Hematopoietic multipotent progenitor cell treated with erythropoietin and hydrocortisone succinate and interleukin-3 and kit ligand, for 6 days (in vitro differentiated cells): ENCODE measurements around the gene CD101.

Source experiments
- DNase-seq: peaks from one replicate; pipeline ENCODE4 v3.0.0-alpha.2; 2015

CD101 gene

DNA sequence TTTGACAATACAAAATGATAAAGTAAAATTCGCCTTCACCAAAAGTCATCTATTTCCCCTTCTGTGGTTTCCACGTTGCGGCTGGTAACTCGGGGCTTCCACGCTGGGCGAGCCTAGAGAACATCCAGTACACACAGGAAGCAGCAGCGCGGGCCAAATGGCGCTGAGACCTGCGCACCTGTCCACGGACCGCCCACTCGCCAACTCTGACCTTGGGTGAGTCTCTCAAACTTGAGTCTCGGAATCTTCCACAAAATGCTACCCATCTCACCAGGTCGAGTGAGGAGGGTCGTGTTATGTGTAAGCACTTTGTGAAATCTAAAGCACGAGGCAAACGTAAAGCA lies 57.7 kb downstream of the CD101 start:
- DNase-seq: peak; percentile 81

DNA sequence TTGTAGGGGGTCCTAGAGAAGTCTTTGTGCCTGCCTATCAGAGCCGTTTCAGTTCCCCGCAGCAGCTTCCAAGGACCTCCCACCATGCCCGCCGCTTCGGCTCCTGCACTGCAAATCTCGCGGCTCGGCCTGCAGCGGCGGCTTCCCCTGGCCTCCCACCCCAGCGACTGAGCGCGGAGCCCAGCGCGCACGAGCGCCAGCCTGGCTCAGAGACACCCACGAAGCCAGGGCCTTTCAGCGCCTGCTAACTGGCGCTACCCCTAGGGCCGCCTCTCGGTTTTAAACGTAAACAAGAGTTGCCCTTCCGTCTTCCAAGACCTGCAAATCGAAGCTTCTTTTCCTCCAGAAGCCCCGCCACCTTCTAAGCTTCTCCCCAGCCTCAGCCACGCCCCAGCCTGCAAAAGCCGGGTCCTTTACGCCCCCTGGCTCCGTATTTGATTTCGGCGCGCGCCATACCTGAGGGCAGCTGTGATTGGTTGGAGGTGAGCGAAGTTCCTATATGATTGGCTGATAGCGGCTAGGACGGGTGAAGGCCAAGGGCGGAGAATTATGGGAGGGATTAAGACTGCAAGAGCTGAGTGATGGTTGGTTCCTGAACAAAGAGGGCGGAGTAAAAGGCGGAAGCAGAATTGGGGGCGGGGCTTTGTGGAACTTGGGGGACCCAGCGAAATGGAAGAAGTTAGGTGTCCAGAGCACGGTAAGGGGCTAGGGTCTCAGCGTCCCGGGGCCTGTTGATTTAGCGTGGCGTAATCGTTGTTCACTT lies 58.3 kb downstream of the CD101 start, which contains the start of gene TTF2:
Gene TTF2 (plus strand): TSS at position 649 of the 763 bp plus-strand sequence. CDS start 21 bp downstream, at position 670.
- peak; percentile 100 for DNase-seq

DNA sequence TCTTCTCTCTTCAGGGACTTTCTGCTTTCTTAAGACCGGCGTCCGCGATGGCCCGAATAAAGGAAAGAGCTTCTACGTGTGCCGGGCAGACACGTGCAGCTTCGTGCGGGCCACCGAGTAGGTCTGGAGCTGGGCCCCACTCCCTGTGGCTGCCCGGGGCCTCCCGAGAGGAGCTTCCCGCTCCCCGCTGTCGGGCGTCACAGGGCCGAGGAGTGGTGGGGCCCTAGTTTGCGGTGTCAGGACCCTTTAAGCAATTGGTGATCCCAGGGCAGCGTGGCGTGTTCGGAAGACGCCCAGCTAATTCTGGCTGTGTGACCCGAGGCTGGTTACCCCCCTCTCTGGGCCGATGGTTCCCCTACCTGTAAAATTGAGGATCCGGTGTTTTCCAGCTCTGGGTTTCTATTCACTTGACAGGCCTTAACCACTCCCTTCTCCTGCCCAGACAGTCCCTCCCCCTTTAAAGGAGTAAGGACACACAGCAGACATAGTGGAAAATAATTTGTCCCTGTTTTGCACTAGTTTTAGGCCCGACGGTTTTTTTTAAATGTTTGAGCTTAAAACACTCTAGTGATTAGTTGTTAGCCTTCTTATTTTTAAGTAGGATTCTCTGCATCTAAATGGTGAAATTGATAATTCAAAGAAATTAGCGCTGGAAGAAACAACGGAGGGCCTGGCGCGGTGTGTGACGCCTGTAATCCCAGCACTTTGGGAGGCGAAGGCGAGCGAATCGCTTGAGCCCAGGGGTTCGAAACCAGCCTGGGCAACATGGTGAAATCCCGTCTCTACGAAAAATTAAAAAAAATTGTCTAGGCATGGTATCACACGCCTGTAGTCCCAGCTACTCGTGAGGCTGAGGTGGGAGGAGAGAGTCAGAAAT lies 59.1 kb downstream of the CD101 start:
- peak; percentile 76 for DNase-seq

DNA sequence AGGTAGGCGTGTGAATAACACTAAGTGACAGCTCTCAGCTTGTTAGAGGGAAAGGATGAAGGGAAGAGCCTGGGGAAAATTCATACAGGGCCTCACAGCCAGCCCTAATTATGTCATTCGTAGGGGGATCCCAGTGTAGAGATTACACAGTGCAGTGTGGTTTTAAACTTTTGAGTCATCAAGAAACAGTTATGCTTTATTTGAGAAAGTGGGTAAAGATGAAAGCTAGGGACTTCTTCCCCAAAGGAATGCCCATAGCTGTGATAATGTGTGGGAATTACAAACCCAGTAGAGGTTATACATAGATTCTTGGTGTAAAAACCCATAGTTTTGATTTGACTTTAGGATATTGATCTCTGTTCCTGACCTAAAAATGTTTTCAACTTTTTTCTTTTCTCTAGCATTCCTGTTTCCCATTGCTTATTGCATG lies 60.4 kb downstream of the CD101 start:
- peak; percentile 23 for DNase-seq

DNA sequence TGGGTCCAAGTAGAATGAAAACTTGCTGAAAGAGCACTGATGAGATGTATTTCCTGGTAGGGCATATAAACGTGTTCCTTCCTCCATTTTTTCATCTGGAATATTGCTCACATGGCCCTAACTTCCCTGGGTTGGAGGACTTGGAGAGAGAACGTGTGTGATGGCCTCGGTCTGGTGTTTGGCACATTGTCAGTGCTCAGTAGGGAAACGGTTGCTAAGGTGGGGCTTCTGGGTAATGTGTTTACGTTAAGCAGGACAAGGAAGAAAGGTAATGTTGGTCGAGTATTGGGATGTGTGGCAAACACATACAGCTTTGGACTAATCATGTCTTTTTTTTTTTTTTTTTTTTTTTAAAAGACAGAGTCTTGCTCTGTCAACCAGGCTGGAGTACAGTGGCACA lies 64.8 kb downstream of the CD101 start:
- no peak for DNase-seq

DNA sequence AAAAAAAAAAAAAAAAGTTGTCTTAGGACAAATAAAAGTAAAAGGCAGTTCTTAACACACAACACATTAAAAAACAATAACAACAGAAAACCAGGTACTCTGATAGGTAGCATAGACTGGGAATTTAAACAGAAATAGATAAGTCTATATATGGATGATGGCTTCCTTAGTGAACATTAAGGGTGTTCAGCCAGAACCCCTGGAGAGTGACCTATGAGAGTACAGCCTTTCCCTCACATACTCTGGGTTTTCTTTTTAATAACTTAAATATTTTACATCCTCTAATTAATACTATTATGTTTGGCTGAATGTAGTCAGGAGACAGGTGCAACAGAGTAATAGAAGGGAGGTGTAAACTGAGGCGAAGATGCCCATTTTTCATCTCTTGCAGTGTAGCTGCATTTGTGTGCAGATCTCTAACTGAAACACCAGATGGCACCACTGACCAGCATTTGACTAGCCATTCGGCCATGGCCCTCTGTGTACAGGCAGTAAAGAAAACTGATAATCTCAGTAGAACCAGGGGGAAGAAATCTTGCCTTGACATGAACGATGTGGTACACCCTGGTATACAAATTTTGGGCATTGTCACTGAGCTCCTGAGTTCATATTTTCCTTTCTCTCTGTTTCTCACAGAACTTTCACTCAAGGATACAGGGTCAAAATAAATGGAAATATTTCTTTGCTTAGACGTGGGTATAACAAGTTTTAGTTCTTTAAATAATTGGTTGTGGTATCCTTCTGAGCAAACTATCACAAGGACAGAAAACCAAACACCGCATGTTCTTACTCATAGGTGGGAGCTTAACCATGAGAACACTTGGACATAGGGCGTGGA lies 66.2 kb downstream of the CD101 start:
- peak; percentile 76 for DNase-seq

DNA sequence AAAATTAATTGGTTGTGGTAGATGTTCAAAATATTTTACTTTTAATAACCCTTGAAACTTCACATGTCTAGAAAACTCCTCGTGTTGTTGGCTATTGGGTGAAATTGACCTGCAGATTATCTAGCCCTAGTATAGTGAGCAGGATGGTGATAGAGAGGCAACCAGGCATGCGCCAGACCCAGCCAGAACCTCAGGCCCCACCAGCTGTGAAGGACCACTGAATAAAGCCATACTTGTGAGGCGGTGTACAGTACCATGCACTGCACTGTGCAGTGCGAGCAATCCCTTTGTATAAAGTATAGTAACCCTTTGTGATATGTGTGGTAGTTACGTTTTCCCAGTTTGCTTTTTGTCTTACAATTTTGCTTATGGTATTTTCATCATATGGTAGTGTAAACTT lies 67.0 kb downstream of the CD101 start:
- no peak for DNase-seq

DNA sequence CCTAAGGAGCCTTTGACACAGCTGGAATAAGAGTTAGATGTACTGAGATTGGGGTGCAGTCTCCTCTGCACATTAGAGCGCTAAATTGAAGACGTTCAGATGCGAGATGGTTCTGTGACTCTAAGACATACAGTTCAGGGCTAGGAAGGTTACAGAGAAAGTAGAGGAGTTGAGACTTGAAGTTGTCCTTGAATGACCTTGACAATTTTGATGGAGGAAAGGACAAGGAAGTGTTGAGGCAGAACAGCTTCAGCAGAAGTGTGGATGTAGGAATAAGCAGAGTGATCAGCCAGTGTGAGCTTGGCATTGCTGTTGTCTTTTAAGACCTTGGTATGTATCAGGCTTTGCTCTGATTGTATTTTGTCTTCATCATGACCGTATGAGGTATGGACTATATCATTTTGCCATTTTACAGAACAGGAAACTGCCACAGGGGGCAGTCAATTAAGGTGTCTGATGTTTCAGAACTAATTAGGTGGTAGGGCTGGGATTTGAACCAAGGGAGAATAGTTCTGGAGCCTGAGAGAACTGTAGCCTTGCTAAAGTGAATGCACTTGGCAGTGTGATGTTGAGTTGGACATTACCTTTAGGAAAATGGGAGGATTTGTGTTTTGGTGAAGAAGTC lies 67.8 kb downstream of the CD101 start:
- no peak for DNase-seq

DNA sequence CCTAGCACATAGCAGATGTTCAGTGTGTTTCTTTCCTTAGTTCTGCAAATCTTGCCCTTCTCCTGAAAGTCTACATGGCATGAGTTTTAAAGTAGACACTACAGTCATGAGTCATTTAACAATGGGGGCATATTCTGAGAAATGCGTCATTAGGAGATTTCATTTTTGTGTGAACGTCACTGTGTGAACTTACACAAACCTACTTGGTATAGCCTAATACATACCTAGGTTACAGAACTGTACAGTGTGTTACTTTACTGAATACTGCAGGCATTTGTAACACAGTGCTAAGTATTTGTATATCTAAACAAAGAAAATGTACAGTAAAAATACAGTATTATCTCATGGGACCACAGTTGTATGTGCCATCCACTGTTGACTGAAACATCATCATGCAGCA lies 68.6 kb downstream of the CD101 start:
- no peak for DNase-seq

DNA sequence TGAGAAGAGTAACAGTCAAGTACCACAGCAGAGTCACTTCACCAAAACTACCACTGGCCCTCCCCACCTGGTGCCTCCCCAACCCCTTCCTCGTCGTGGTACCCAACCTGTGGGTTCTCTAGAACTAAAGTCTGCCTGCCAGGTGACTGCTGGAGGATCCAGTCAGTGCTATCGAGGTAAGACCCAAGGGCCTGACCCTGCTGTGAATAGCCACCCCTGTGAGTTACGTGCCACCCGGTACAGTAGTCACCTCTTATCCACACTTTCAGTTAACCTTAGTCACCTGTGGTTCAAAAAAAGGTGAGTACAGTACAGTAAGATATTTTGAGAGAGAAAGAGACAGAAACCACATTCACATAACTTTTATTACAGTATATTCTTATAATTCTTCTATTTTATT lies 75.1 kb downstream of the CD101 start:
- DNase-seq: no peak

DNA sequence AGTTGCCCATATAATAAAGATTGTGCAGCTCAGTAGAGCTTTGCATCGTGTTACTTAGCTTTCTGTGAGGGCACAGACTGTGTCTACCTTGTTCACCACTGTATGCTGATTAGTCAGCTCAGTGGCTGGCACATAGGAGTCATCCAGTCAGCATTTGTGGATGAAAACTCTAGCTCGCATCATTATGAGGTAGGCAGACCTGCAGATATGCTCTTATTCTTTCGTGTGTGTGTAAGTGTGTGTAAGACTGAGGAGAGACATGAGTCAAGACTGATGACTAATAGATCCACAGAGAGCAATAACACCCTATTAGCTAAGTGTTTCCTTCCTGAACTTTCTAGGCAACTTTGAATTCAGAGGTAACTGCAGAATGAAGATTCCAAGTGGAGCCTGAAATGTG lies 75.7 kb downstream of the CD101 start:
- DNase-seq: no peak

DNA sequence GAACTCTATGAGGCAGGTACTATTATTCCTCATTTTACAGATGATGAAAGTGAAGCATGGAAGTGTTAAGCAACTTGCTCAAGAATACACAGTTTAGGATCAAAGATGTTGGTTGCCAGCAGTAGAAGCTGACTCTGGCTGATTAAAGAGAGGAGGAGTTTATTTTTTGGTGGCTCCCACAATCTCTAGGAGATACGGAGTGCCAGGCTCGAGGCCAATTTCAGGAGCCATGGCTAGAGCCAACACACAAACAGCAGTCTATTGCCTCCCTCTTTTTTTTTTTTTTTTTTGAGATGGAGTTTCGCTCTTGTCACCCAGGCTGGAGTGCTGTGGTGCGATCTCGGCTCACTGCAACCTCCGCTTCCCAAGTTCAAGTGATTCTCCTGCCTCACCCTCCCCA lies 78.2 kb downstream of the CD101 start:
- no peak for DNase-seq

DNA sequence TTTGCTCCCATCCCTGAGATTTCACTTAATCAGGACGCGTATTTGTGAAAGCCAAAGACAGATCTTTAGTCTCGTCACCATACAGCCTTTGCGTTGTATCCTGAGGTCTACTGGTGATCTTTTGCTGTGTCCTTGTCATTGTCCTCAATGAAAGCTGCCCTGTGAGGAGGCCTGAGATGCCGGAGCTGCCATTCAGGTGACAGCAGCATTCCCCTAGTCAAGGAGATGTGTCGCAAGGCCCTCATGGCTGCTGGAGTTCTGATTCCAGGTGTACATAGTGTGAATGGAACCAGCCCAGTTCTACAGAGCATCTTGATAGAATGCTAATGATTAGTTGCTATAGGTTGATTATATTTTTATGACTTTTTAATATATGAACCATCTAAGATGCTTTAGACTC lies 82.7 kb downstream of the CD101 start:
- no peak for DNase-seq
